PC-9 (cell line): ENCODE data around the gene SEMA5A. TPM values are rescaled to one million over a fixed set of nuclear protein-coding genes. Genes with fewer than 3 reads are reported as not detected.

Source experiments
- BruUV-seq: library from RNA; stranded (reverse); fragments of 400-500 nt; replicated peaks from 2 replicates; lab custom pipeline; 2021; lab: Mats Ljungman, UMichigan
- CTCF ChIA-PET: fragments of 300-600 bp; sonication (Branson Sonifier 250); formaldehyde crosslinking; loops from one replicate; lab custom pipeline; 2022; ENCODE audit warnings: antibody characterized with exemption; lab: Charles Lee
- POLR2A ChIA-PET: fragments of 300-600 bp; sonication (Branson Sonifier 250); formaldehyde crosslinking; loops from one replicate; lab custom pipeline; 2022; ENCODE audit warnings: antibody characterized with exemption; ENCODE audit not compliant: unreplicated experiment; lab: Charles Lee
- DNase-seq, 2 experiments: peaks; one replicate each; pipeline versions ENCODE4 v3.0.0 to v3.0.0-alpha.2; 2015 to 2022; ENCODE audit warnings: mixed read lengths in 1 of 2
- H2AFZ ChIP-seq: fragments of 200-600 bp; sonication (generic); 2 replicates; pipeline ENCODE4 v1.8.1; 2017; ENCODE audit warnings: antibody characterized with exemption
- H3F3A ChIP-seq: fragments of 200-600 bp; sonication (generic); 2 replicates; pipeline ENCODE4 v1.8.1; 2017; ENCODE audit warnings: antibody characterized with exemption, mild to moderate bottlenecking, low read depth; ENCODE audit not compliant: insufficient read depth
- H3K27ac ChIP-seq: fragments of 200-600 bp; sonication (generic); 2 replicates; pipeline ENCODE4 v1.6.1; 2016; ENCODE audit warnings: mixed run types
- H3K27me3 ChIP-seq: fragments of 200-600 bp; sonication (generic); 2 replicates; pipeline ENCODE4 v1.6.1; 2016; ENCODE audit warnings: low read depth, mixed run types; ENCODE audit not compliant: insufficient read depth
- H3K36me3 ChIP-seq: fragments of 200-600 bp; sonication (generic); 2 replicates; pipeline ENCODE4 v1.6.1; 2016; ENCODE audit warnings: low read depth, mixed run types
- H3K4me1 ChIP-seq: fragments of 200-600 bp; sonication (generic); replicated peaks from 2 replicates; pipeline ENCODE4 v1.6.1; 2016; ENCODE audit warnings: mixed run types; ENCODE audit not compliant: insufficient read depth
- H3K4me2 ChIP-seq: fragments of 200-600 bp; sonication (generic); 2 replicates; pipeline ENCODE4 v1.6.1; 2017; ENCODE audit warnings: mixed run types
- H3K4me3 ChIP-seq: fragments of 200-600 bp; sonication (generic); 2 replicates; pipeline ENCODE4 v1.6.1; 2016; ENCODE audit warnings: mixed run types
- H3K79me2 ChIP-seq: fragments of 200-600 bp; sonication (generic); 2 replicates; pipeline ENCODE4 v1.6.1; 2017; ENCODE audit warnings: low read depth, mixed run types
- H3K9me2 ChIP-seq: fragments of 200-600 bp; sonication (generic); 2 replicates; pipeline ENCODE4 v1.8.1; 2017; ENCODE audit warnings: mild to moderate bottlenecking; ENCODE audit not compliant: insufficient read depth
- H3K9me3 ChIP-seq: fragments of 200-600 bp; sonication (generic); 2 replicates; pipeline ENCODE4 v1.8.1; 2016; ENCODE audit warnings: low read depth; ENCODE audit not compliant: insufficient read depth
- H4K20me1 ChIP-seq: fragments of 200-600 bp; sonication (generic); 2 replicates; pipeline ENCODE4 v1.8.1; 2017; ENCODE audit not compliant: insufficient read depth
- CTCF ChIP-seq: fragments of 200-600 bp; sonication (generic); conservative IDR thresholded peaks from 2 replicates; pipeline ENCODE4 v1.6.1; 2017; ENCODE audit warnings: mixed run types, antibody characterized with exemption, mild to moderate bottlenecking, moderate library complexity
- EZH2 ChIP-seq: fragments of 200-600 bp; sonication (generic); IDR thresholded peaks from 2 replicates; pipeline ENCODE4 v1.8.0; 2017; ENCODE audit warnings: antibody characterized with exemption, low read depth
- intact Hi-C: fragments of 100-400 bp; cut with micrococcal nuclease; formaldehyde crosslinking; loops from one replicate; pipeline ENCODE4 v1.10.0; 2022; ENCODE audit not compliant: unreplicated experiment
- total RNA-seq: library from RNA; stranded (reverse); gene quantifications from 2 replicates; pipeline ENCODE4 v1.2.3, GENCODE V29; 2021

Gene SEMA5A
- total RNA-seq, 1 experiment from 2014 or later = not detected

- peaks cover 27% of the 10 kb centered on the region for H3K4me1 ChIP-seq
- no TSS peak for BruUV-seq
- no peaks in the 10 kb centered on the region for H4K20me1 ChIP-seq
- no peak overlapping the region for H3K4me3 ChIP-seq
- intact Hi-C loops = no loop called here
- no peak overlapping the region for H3K27ac ChIP-seq
- no peak for DNase-seq
- ChIA-PET CTCF (no interaction called here), POLR2A (no interaction called here)
- H3K36me3 ChIP-seq = no peaks in the 10 kb centered on the region
- H3K9me3 ChIP-seq = no peaks in the 10 kb centered on the region
- H3K4me2 ChIP-seq = peak overlapping the region; percentile 9; the same call in 1 of the 2 replicates
- H3K9me2 ChIP-seq = no peaks in the 10 kb centered on the region
- TF ChIP-seq CTCF = no peak
- no peak for TF ChIP-seq EZH2
- no peaks in the 10 kb centered on the region for H3K79me2 ChIP-seq
- no peaks in the 10 kb centered on the region for H3K27me3 ChIP-seq
- no peak overlapping the region for H2AFZ ChIP-seq
- H3F3A ChIP-seq = peaks cover 16% of the 10 kb centered on the region; the same call in 1 of the 2 replicates
These were observed 305.4 kb downstream of the SEMA5A start for GRCh38 chr5:9240431-9240830.

DNA sequence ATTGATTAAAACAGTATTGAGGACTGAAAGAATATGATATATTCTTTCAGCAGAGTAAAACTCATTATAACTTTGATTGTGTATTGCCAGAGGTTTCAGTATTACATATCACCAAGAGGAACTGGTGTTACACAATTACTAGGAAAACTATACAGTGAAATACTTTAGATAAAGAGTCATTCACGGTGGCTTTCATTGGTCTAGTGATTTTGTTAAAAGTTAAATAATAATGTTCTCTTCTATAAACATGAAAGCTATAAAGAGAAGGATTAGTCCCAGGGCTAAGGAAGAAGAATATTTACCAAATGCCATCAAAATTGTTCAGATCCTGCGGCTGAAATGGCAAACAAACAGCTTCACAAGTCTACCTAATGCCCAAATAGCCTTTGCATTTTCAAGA is 306.2 kb downstream of the SEMA5A start:
- no TSS peak for BruUV-seq
- ChIA-PET POLR2A (no interaction called here), CTCF (no interaction called here)
- intact Hi-C loops = no loop called here
- Histone ChIP-seq H3K9me2 (no peaks in the 10 kb centered on the region), H3K27me3 (no peaks in the 10 kb centered on the region), H3F3A (peaks cover 16% of the 10 kb centered on the region; the same call in 1 of the 2 replicates), H3K4me2 (peak overlapping the region; percentile 9), H2AFZ (no peak overlapping the region), H3K79me2 (no peaks in the 10 kb centered on the region), H4K20me1 (no peaks in the 10 kb centered on the region), H3K4me3 (no peak overlapping the region), H3K36me3 (no peaks in the 10 kb centered on the region), H3K27ac (peak overlapping the region; percentile 70), H3K4me1 (peaks cover 27% of the 10 kb centered on the region), H3K9me3 (no peaks in the 10 kb centered on the region)
- DNase-seq = peak in 1 of 2 experiments; percentile 75
- TF ChIP-seq CTCF (no peak), EZH2 (no peak)

- TF ChIP-seq EZH2 (no peak), CTCF (no peak)
- ChIA-PET POLR2A (no interaction called here), CTCF (no interaction called here)
- no peaks in the 10 kb centered on the region for H3K27me3 ChIP-seq
- BruUV-seq = no TSS peak
- H4K20me1 ChIP-seq = no peaks in the 10 kb centered on the region
- DNase-seq = peak in 1 of 2 experiments; percentile 82
- H2AFZ ChIP-seq = no peak overlapping the region
- peaks cover 16% of the 10 kb centered on the region; the same call in 1 of the 2 replicates for H3F3A ChIP-seq
- peak overlapping the region; percentile 9 for H3K4me2 ChIP-seq
- H3K9me3 ChIP-seq = no peaks in the 10 kb centered on the region
- H3K36me3 ChIP-seq = no peaks in the 10 kb centered on the region
- H3K79me2 ChIP-seq = no peaks in the 10 kb centered on the region
- peak overlapping the region; percentile 70 for H3K27ac ChIP-seq
- no peak overlapping the region for H3K4me3 ChIP-seq
- peaks cover 27% of the 10 kb centered on the region for H3K4me1 ChIP-seq
- intact Hi-C loops = no loop called here
- H3K9me2 ChIP-seq = no peaks in the 10 kb centered on the region
These were observed 306.8 kb downstream of the SEMA5A start for GRCh38 chr5:9239071-9239470.
